Measurements from ENCODE around the gene KCNMA1.

DNA sequence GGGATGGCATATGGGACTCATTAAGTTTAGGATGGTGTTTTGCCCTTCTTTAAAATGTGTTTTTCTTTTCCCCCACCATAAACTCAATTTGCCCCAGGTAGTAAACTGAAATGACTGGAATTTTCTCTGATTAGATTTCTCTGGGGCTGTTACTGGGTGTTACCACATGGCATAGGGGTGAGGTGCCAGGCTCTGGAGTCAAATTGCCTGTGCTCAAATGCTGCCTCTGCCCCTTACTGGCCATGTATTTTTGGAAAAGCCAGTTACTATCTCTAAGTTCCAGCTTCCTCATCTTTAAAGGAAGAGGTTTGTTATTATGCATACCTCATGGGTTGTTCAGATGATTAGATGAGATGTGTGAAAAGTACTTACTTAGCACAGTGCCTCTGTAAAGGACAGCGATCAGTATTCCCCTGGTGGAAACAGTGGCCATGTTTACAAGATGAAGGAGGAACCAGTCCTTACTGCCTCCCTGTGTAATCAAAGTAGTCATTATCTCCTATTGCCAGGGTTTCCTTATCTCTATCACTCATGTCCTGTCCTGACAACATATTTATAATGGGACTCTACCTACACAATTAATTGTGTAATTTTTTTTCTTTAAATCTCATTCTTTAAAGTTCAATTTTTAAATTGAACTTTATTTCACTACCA lies 352.0 kb downstream of the KCNMA1 start:
- TF ChIP-seq, protein P1, sequence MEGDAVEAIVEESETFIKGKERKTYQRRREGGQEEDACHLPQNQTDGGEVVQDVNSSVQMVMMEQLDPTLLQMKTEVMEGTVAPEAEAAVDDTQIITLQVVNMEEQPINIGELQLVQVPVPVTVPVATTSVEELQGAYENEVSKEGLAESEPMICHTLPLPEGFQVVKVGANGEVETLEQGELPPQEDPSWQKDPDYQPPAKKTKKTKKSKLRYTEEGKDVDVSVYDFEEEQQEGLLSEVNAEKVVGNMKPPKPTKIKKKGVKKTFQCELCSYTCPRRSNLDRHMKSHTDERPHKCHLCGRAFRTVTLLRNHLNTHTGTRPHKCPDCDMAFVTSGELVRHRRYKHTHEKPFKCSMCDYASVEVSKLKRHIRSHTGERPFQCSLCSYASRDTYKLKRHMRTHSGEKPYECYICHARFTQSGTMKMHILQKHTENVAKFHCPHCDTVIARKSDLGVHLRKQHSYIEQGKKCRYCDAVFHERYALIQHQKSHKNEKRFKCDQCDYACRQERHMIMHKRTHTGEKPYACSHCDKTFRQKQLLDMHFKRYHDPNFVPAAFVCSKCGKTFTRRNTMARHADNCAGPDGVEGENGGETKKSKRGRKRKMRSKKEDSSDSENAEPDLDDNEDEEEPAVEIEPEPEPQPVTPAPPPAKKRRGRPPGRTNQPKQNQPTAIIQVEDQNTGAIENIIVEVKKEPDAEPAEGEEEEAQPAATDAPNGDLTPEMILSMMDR (IDR thresholded peaks at IDR 0.05): no peak
- TF ChIP-seq POLR2A (IDR thresholded peaks at IDR 0.05; ENCODE audit: low read depth) (no peak), EP300 (IDR thresholded peaks at IDR 0.05) (no peak), POLR2AphosphoS5 (IDR thresholded peaks at IDR 0.05) (no peak)
